ENCODE measurements around the gene EPHB1. TPM values are rescaled to one million over a fixed set of nuclear protein-coding genes. Genes with fewer than 3 reads are reported as not detected.

Gene EPHB1
- total and polyA plus RNA-seq, 4 donors, result 0.23 to 1.7 (median 0.52) TPM

- H3K4me1 ChIP-seq (ENCODE audit: control insufficient read depth in 4 of 4, insufficient read depth in 4 of 4, low read length in 3 of 4), result no peaks in the 10 kb centered on the region
- no peak for DNase-seq (ENCODE audit: low spot score)
- no peak overlapping the region for H3K9ac ChIP-seq (ENCODE audit: low read depth in 1 of 2, low read length in 2 of 2)
- H3K9me3 ChIP-seq (ENCODE audit: control insufficient read depth in 4 of 4, low read length in 3 of 4), result no peaks in the 10 kb centered on the region
- H3K4me3 ChIP-seq (ENCODE audit: low read depth in 1 of 3, low read length in 3 of 3), result no peak overlapping the region
- H3K27me3 ChIP-seq (ENCODE audit: control insufficient read depth in 4 of 4, insufficient read depth in 4 of 4, low read length in 3 of 4), result no peaks in the 10 kb centered on the region
- H3K27ac ChIP-seq (ENCODE audit: low read depth in 1 of 2, low read length in 2 of 2), result no peak overlapping the region
- TF ChIP-seq EGR1 (IDR thresholded peaks at IDR 0.05; ENCODE audit: low read depth in 2 of 2) (no peak), ATF3 (IDR thresholded peaks at IDR 0.05) (no peak)
- no peaks in the 10 kb centered on the region for H3K36me3 ChIP-seq (ENCODE audit: control insufficient read depth in 4 of 4, insufficient read depth in 3 of 4, low read depth in 1 of 4, low read length in 3 of 4)
- 89% methylated on average over 2 of the region's 2 CpGs for WGBS
These were observed 110.5 kb downstream of the EPHB1 start for GRCh38 chr3:134905647-134905935.

GRCh38 chr3:134908271-134908670 is 113.2 kb downstream of the EPHB1 start:
- Histone ChIP-seq H3K27me3 (ENCODE audit: control insufficient read depth in 4 of 4, insufficient read depth in 4 of 4, low read length in 3 of 4) (no peaks in the 10 kb centered on the region), H3K9ac (ENCODE audit: low read depth in 1 of 2, low read length in 2 of 2) (no peak overlapping the region), H3K9me3 (ENCODE audit: control insufficient read depth in 4 of 4, low read length in 3 of 4) (no peaks in the 10 kb centered on the region), H3K4me1 (ENCODE audit: control insufficient read depth in 4 of 4, insufficient read depth in 4 of 4, low read length in 3 of 4) (no peaks in the 10 kb centered on the region), H3K27ac (ENCODE audit: low read depth in 1 of 2, low read length in 2 of 2) (no peak overlapping the region), H3K4me3 (ENCODE audit: low read depth in 1 of 3, low read length in 3 of 3) (no peak overlapping the region), H3K36me3 (ENCODE audit: control insufficient read depth in 4 of 4, insufficient read depth in 3 of 4, low read depth in 1 of 4, low read length in 3 of 4) (no peaks in the 10 kb centered on the region)
- 88% methylated on average over 2 of the region's 2 CpGs for WGBS
- no peak for DNase-seq (ENCODE audit: low spot score)
- no peak for TF ChIP-seq SP1 (IDR thresholded peaks at IDR 0.05)
- TF ChIP-seq JUND (IDR thresholded peaks at IDR 0.05), result no peak
- no peak for TF ChIP-seq REST (IDR thresholded peaks at IDR 0.05)
- no peak for TF ChIP-seq RAD21 (IDR thresholded peaks at IDR 0.05)
- no peak for TF ChIP-seq NR2F2 (IDR thresholded peaks at IDR 0.05)

GRCh38 chr3:134910026-134910425 is 115.0 kb downstream of the EPHB1 start:
- H3K36me3 ChIP-seq (ENCODE audit: control insufficient read depth in 4 of 4, insufficient read depth in 3 of 4, low read depth in 1 of 4, low read length in 3 of 4), result no peaks in the 10 kb centered on the region
- H3K27ac ChIP-seq (ENCODE audit: low read depth in 1 of 2, low read length in 2 of 2), result no peak overlapping the region
- 77% methylated on average over 2 of the region's 2 CpGs for WGBS
- H3K27me3 ChIP-seq (ENCODE audit: control insufficient read depth in 4 of 4, insufficient read depth in 4 of 4, low read length in 3 of 4), result no peaks in the 10 kb centered on the region
- TF ChIP-seq RXRA (IDR thresholded peaks at IDR 0.05) (no peak), GABPA (IDR thresholded peaks at IDR 0.05 in 1 of 2, conservative IDR thresholded peaks at IDR 0.05 in 1 of 2) (no peak)
- H3K9ac ChIP-seq (ENCODE audit: low read depth in 1 of 2, low read length in 2 of 2), result no peak overlapping the region
- H3K4me1 ChIP-seq (ENCODE audit: control insufficient read depth in 4 of 4, insufficient read depth in 4 of 4, low read length in 3 of 4), result no peaks in the 10 kb centered on the region
- DNase-seq (ENCODE audit: low spot score), result no peak
- no peak overlapping the region for H3K4me3 ChIP-seq (ENCODE audit: low read depth in 1 of 3, low read length in 3 of 3)
- no peaks in the 10 kb centered on the region for H3K9me3 ChIP-seq (ENCODE audit: control insufficient read depth in 4 of 4, low read length in 3 of 4)
